Loucy (cell line): Measurements from ENCODE around the gene CRADD.

Source experiments
- H2AFZ ChIP-seq: fragments of 200-600 bp; sonication (generic); 2 replicates; pipeline ENCODE4 v1.6.0; 2016; ENCODE audit warnings: antibody characterized with exemption, mild to moderate bottlenecking, low read length, moderate library complexity
- H3F3A ChIP-seq: fragments of 200-600 bp; 2 replicates; pipeline ENCODE4 v1.6.0; 2016; ENCODE audit warnings: antibody characterized with exemption, low read depth, mild to moderate bottlenecking
- H3K27me3 ChIP-seq: fragments of 200-600 bp; sonication (generic); 2 replicates; pipeline ENCODE4 v1.6.1; 2014; ENCODE audit warnings: low read length, mild to moderate bottlenecking; ENCODE audit not compliant: insufficient read depth, poor library complexity, severe bottlenecking
- H3K36me3 ChIP-seq: fragments of 200-600 bp; sonication (generic); 2 replicates; pipeline ENCODE4 v1.6.1; 2016; ENCODE audit warnings: low read length; ENCODE audit not compliant: insufficient read depth
- H3K4me1 ChIP-seq: fragments of 200-600 bp; sonication (generic); 2 replicates; pipeline ENCODE4 v1.5.1; 2014; ENCODE audit warnings: low read length, mild to moderate bottlenecking; ENCODE audit not compliant: insufficient read depth, poor library complexity, severe bottlenecking
- H3K4me2 ChIP-seq: fragments of 200-600 bp; sonication (generic); 2 replicates; pipeline ENCODE4 v1.6.0; 2014; ENCODE audit warnings: antibody characterized with exemption, low read length, low read depth, mild to moderate bottlenecking; ENCODE audit not compliant: poor library complexity, severe bottlenecking
- H3K4me3 ChIP-seq: fragments of 200-600 bp; sonication (generic); 2 replicates; pipeline ENCODE4 v1.5.1; 2014; ENCODE audit warnings: low read length, mild to moderate bottlenecking, mixed read lengths; ENCODE audit not compliant: poor library complexity, severe bottlenecking
- H3K79me2 ChIP-seq: fragments of 200-600 bp; sonication (generic); 2 replicates; pipeline ENCODE4 v1.6.1; 2014; ENCODE audit warnings: low read length; ENCODE audit not compliant: insufficient read depth
- H3K9ac ChIP-seq: fragments of 200-600 bp; sonication (generic); 2 replicates; pipeline ENCODE4 v1.6.0; 2014; ENCODE audit warnings: mild to moderate bottlenecking, low read depth, low read length, moderate library complexity; ENCODE audit not compliant: poor library complexity, severe bottlenecking
- H3K9me2 ChIP-seq: fragments of 200-600 bp; sonication (generic); replicated peaks from 2 replicates; pipeline ENCODE4 v1.6.1; 2016; ENCODE audit warnings: low read depth, low read length, mixed read lengths
- H3K9me3 ChIP-seq: fragments of 200-600 bp; sonication (generic); 2 replicates; pipeline ENCODE4 v1.6.1; 2014; ENCODE audit warnings: mild to moderate bottlenecking, antibody characterized with exemption, low read length, low read depth; ENCODE audit not compliant: insufficient read depth
- H4K20me1 ChIP-seq: fragments of 200-600 bp; sonication (generic); 2 replicates; pipeline ENCODE4 v1.6.0; 2014; ENCODE audit warnings: antibody characterized with exemption, low read length, mild to moderate bottlenecking; ENCODE audit not compliant: insufficient read depth, poor library complexity, severe bottlenecking
- EZH2phosphoT487 ChIP-seq: fragments of 200-600 bp; IDR thresholded peaks from 2 replicates; pipeline ENCODE4 v1.6.1; 2018; ENCODE audit warnings: antibody characterized with exemption, mild to moderate bottlenecking, moderate library complexity, borderline replicate concordance
- TF ChIP-seq, protein P1 (sequence below): fragments of 200-600 bp; sonication (generic); conservative IDR thresholded peaks from 2 replicates; pipeline ENCODE4 v1.5.1; 2014; ENCODE audit warnings: mild to moderate bottlenecking, antibody characterized with exemption, low read length

The CRADD gene

GRCh38 chr12:93848523-93849101 lies 171.4 kb downstream of the CRADD start:
- Histone ChIP-seq H3F3A (no peaks in the 10 kb centered on the region; the same call in 1 of the 2 replicates), H3K9me2 (no peaks in the 10 kb centered on the region), H3K4me2 (peak overlapping the region; percentile 51), H3K79me2 (no peaks in the 10 kb centered on the region), H3K27me3 (no peaks in the 10 kb centered on the region), H3K4me1 (peaks cover 41% of the 10 kb centered on the region), H2AFZ (peak overlapping the region; percentile 64), H3K4me3 (peak overlapping the region; percentile 17), H3K36me3 (no peaks in the 10 kb centered on the region), H3K9ac (no peak overlapping the region), H3K9me3 (no peaks in the 10 kb centered on the region), H4K20me1 (no peaks in the 10 kb centered on the region)
- TF ChIP-seq, protein P1, sequence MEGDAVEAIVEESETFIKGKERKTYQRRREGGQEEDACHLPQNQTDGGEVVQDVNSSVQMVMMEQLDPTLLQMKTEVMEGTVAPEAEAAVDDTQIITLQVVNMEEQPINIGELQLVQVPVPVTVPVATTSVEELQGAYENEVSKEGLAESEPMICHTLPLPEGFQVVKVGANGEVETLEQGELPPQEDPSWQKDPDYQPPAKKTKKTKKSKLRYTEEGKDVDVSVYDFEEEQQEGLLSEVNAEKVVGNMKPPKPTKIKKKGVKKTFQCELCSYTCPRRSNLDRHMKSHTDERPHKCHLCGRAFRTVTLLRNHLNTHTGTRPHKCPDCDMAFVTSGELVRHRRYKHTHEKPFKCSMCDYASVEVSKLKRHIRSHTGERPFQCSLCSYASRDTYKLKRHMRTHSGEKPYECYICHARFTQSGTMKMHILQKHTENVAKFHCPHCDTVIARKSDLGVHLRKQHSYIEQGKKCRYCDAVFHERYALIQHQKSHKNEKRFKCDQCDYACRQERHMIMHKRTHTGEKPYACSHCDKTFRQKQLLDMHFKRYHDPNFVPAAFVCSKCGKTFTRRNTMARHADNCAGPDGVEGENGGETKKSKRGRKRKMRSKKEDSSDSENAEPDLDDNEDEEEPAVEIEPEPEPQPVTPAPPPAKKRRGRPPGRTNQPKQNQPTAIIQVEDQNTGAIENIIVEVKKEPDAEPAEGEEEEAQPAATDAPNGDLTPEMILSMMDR, result no peak
- no peak for TF ChIP-seq EZH2phosphoT487

GRCh38 chr12:93849946-93850345 lies 172.8 kb downstream of the CRADD start:
- no peak overlapping the region for H3K4me2 ChIP-seq
- no peaks in the 10 kb centered on the region for H3K36me3 ChIP-seq
- no peaks in the 10 kb centered on the region for H3K27me3 ChIP-seq
- H3K4me1 ChIP-seq, result peaks cover 51% of the 10 kb centered on the region
- no peak overlapping the region for H2AFZ ChIP-seq
- H3K79me2 ChIP-seq, result no peaks in the 10 kb centered on the region
- H4K20me1 ChIP-seq, result no peaks in the 10 kb centered on the region
- H3K9ac ChIP-seq, result no peak overlapping the region
- H3K9me3 ChIP-seq, result no peaks in the 10 kb centered on the region
- H3K4me3 ChIP-seq, result no peak overlapping the region
- H3K9me2 ChIP-seq, result no peaks in the 10 kb centered on the region
- TF ChIP-seq, protein P1, result no peak
- TF ChIP-seq EZH2phosphoT487, result no peak
- no peaks in the 10 kb centered on the region; the same call in 1 of the 2 replicates for H3F3A ChIP-seq

DNA sequence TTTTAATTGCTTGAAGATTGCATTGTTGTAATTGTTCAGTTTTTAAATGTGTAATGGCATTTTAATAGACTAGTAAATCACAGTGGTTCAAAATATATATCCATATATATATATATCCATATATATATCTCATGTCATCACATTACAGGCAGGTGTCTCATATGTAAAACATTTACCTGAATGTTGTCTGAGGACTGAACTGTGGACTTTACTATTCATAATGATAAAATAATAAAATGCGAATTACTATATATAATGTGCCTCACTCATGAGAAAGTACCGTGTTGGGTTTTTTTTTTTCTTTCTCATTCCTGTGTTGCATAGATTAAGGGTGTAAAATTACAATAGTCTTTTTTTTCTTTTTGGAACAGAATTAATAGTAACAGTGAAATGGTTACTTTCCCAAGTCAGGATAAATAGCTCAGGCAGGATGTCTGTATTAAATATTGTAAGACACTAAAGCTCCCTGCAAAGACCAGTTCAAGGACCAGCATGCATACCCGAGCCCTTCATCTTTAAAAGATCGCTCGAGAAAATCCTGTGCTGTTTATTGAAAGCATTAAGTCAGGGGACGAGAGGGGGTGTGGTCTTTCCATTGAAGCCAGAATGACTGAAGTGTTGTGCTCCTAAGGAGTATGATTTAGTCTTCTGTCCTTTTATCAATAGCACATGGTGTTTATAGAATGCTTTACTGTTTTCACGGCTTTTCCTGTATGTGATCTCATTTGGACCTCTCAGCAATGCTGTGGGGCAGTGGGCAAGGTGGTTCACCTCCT lies 173.5 kb downstream of the CRADD start:
- no peaks in the 10 kb centered on the region for H3K36me3 ChIP-seq
- TF ChIP-seq, protein P1, result no peak
- no peak for TF ChIP-seq EZH2phosphoT487
- no peaks in the 10 kb centered on the region; the same call in 1 of the 2 replicates for H3F3A ChIP-seq
- H3K4me3 ChIP-seq, result peak overlapping the region; percentile 23
- H3K79me2 ChIP-seq, result no peaks in the 10 kb centered on the region
- H2AFZ ChIP-seq, result peak overlapping the region; percentile 9; the same call in 1 of the 2 replicates
- H3K9me2 ChIP-seq, result no peaks in the 10 kb centered on the region
- no peaks in the 10 kb centered on the region for H3K9me3 ChIP-seq
- peaks cover 51% of the 10 kb centered on the region for H3K4me1 ChIP-seq
- H3K27me3 ChIP-seq, result no peaks in the 10 kb centered on the region
- peak overlapping the region; percentile 69 for H3K4me2 ChIP-seq
- no peak overlapping the region for H3K9ac ChIP-seq
- H4K20me1 ChIP-seq, result no peaks in the 10 kb centered on the region
